Measurements from ENCODE around the gene PTPN7.
"Not testable (repeated sequence)": the region's sequence is repeated elsewhere in the genome, so short reads cannot be mapped to it uniquely, and the experiment has no call there.

Gene PTPN7

DNA sequence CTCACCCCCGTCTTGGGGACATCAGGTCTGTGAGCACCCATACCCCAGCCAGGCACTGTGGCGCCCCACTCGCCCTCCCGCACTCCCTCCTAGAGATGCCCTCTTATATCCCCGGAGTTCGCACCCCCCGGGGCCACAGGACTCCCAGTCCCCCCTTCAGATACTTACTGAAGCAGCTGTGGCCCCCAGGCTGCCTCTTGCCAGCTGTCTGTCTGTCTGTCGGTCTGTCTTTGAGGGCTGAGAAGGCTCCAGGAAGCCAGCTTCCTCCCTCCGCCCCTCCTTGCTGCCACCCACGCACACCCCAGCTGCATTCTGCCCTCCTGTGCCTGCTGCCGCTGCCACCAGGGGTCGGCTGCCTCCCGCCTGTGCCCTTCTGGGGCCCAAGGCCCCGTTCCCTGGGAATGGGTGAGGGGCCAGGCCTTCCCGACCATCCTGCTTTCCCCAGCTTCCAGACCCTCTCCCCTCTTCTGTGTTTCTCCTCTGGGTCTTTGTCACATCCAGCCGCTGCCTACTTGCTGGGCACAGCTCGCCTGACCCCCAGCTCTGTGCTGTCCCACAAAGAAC is at the start of gene PTPN7:
Gene PTPN7, minus strand, starts transcription at position 226 of the 564 bp plus-strand sequence. CDS start 1,200 bp downstream, outside the sequence.
- peak; percentile 64 to 78 for DNase-seq (ENCODE audit: low read depth in 2 of 2)

DNA sequence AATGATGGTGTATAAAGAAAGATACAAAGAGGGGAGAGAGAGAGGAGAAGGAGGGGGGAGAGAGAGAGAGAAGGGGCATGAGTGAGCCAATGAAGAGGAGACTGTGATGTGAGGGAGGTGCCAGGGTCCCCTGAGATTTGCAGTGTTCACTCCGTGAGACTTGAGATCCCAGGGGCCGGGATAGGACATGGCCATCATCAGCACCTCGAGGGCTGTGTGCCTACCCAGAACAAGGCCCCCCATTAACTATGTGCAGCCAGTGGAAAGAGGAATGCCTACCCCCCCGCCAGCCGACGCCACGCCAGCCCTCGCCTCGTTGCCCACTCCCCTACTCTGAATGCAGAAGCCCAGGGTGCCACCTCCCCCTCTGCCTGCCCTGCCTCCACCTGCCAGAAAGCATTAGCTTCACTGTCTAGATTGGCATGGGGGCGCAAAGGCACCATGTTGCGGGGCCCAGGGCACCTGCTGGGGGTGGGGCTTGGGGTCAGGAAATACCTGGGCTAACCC is 48.0 kb upstream of the PTPN7 start:
- no peak for DNase-seq (ENCODE audit: low read depth in 2 of 2)

DNA sequence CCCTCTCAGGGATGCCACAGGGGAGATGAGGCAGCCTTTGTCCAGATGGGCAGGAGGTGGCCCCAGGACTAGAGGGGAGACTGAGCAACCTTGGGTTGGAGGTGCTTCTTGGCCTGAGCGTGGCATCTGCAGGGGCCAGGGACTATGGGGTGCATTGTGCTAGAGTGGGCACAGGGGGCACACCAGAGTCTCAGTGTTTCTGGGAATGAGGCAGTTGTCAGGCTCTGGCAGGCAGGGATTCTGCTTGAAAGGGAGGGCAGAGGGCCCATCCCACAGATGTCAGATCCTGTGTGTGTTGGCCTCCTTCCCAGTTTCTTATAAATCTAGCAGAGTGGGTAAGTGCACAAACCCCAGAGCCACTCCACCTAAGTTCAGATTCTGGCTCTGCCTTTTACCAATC is 46.9 kb upstream of the PTPN7 start:
- no peak for DNase-seq (ENCODE audit: low read depth in 2 of 2)

DNA sequence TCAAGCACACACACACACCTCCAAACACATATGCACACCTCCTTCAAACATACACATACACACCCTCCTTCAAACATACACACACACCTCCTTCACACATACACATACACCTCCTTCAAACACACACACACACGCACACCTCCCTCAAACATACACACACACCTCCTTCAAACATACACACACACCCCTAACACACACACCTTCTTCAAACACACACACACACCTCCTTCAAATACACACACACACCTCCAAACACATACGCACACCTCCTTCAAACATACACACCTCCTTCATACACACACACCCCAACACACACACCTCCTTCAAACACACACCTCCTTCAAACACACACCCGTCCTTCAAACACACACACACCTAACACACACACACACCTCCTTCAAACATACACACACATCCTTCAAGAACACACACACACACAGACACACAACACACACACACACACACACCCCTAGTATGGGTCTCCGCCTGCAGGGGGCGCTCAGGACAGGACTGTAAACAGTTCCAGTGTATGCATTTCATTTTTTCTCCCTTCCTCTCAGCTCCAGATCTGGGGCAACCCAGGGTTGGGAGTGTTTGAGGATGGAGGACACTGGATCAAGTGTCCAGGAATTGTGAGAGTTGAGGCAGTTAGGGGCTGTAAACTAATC is 45.3 kb upstream of the PTPN7 start:
- no peak for DNase-seq (ENCODE audit: low read depth in 2 of 2)

DNA sequence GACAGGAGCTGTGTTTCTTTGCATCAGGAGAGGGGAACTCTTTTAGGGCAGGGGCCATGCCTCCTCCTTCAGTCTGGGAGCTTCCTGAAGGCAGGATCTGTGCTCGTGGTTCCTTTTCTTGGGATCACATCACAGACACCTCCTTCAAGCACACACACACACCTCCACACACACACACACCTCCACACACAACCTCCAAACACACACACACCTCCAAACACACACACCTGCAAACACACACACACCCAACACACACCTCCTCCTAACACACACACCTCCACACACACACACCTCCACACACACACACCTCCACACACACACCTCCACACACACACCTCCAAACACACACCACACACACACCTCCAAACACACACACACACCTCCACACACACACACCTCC is 43.7 kb upstream of the PTPN7 start:
- DNase-seq (ENCODE audit: low read depth in 2 of 2) = no peak

DNA sequence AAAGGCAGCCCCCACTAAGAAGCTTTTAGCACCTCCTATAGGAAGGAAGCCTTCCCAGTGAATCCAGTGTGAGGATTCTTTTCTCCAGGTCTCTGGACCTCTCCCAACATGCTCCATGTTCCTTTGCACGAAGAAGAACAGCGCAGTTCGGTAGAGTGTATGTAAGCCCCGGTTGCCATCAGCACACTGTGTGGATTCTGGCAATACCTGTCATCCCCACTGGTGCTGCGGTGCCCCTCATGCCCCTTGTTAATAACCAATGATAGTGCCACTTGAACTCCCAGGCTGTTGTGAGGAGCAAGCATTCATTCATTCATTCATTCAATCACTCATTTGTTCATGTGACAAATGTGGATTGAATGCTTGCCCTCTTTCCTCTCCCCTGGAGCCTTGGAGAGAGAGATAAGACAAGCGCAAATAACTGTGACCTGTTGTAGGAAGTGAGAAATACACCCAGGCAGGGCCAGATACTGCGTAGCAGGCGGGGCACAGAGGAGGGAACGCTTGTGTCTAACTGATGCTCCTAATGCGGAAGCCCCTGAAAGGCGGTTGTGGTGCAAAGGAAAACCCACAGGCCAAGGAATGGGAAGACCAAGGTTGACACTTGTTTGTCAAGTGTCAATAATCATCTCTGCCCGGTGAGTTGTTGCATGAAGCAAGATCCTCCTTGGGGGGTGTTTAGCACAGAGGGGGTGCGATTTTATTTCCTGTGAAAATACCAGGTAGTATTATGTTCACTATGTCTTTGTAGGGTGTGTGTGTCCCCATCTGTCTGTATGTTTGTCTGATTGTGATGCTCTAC is 43.0 kb upstream of the PTPN7 start:
- DNase-seq (ENCODE audit: low read depth in 2 of 2) = no peak

DNA sequence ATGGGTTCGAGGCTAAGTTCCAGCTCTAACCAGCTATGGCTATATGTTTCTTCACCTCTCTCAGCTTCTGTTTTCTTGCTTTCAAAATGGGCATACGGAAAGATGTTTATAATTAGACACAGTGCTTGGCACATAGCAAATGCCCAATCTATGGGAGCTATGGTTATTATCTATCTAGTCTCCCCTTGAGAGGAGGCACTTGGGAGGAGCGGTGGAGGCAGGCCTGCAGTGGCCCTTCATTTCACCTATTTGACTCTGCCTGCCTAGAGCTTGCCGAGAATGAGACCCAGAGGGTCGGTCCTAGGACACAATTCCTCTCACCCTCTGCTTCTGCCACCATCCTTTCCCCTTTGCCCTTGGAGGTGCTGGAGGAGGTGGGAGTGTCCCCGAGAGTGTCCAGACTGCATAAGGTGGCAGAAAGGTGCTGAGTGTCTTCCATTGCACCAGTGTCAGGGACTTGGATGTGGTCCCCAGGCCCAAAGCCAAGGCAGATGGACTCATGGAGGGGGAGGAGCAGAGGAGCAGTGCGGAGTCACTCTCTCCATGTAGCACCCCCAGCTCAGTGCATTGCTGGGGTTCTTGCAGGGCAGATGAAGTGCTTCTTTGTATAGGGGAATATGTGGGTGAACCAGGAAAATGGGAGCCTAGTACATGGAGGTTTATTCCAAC is 42.2 kb upstream of the PTPN7 start:
- no peak for DNase-seq (ENCODE audit: low read depth in 2 of 2)

DNA sequence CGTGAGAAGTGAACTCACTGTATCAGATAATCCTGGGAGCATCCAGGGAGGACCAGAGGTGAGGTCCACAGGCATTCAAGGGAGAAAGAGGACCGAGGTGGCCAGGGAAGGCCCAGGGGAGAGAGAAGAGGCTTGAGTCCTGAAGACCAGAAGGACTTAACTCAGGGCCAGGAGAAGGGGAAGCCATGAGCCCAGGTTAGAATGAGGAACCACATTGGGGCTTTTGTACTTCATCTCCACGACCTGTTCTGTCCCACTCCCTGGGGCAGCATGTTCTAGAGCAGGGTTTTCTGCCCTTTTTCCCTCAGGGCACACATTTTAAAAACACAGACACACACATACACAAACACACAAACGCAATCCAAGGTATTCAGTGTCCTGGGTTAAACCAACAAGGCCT is 41.6 kb upstream of the PTPN7 start:
- DNase-seq (ENCODE audit: low read depth in 2 of 2) = no peak

DNA sequence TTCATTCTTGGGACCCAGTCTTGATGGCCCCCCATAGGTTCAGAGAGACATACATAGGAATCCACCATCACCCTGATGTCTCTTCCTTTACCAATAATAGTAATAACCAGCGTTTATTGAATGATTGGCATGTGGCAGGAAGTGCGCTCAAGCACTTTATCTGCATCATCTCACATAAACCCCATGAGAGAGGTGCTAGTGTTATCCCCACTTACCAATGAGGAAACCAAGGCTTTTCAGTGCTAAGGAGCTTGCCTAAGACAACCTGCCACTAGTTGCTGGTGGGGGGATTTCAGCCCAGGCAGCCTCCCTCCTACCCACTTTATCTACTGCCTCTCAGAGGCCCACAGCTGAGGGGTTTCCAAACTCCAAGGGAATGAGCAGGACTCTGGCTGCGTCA is 40.9 kb upstream of the PTPN7 start:
- no peak for DNase-seq (ENCODE audit: low read depth in 2 of 2)

DNA sequence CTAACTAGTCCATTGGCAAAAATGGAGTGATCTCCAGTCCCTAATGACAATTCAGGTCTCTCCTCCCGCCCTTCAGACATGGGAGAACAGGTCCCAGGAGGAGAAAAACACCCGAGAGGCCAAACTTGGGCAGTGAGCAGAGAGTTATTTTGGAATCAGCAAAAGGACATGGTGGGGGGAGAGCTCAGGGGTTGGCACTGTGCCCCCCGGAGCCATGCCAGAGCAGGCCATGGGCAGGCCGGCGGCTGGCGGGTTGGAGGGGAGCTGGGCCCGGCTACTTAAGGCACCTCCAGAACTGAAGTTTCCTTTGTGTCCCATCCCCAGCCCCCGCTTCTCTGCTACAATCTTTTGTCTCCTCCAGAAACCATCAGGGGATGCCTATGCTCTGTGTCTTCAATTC is 40.3 kb upstream of the PTPN7 start:
- no peak for DNase-seq (ENCODE audit: low read depth in 2 of 2)

DNA sequence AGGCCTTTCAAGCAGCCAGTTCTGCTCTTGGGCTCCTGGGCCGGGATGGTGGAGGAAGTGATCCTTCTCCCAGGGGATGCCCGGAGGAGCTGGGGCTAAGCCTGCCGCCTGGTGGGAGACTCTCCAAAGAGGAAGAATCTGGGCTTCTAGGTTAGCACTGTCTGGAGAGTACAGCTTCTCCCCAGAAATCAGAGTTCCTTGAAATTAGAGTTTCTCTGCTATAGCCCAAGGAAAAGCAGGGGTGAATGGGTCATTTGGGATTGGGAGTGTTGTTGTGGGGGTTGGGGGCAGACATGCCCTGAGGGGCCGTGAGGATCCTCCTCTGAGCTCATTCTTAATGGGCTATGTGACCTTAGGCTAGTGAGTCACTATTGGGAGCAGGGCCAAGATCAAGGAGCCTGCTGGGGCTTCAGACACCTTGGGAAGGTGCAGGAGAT is 39.7 kb upstream of the PTPN7 start:
- no peak for DNase-seq (ENCODE audit: low read depth in 2 of 2)

DNA sequence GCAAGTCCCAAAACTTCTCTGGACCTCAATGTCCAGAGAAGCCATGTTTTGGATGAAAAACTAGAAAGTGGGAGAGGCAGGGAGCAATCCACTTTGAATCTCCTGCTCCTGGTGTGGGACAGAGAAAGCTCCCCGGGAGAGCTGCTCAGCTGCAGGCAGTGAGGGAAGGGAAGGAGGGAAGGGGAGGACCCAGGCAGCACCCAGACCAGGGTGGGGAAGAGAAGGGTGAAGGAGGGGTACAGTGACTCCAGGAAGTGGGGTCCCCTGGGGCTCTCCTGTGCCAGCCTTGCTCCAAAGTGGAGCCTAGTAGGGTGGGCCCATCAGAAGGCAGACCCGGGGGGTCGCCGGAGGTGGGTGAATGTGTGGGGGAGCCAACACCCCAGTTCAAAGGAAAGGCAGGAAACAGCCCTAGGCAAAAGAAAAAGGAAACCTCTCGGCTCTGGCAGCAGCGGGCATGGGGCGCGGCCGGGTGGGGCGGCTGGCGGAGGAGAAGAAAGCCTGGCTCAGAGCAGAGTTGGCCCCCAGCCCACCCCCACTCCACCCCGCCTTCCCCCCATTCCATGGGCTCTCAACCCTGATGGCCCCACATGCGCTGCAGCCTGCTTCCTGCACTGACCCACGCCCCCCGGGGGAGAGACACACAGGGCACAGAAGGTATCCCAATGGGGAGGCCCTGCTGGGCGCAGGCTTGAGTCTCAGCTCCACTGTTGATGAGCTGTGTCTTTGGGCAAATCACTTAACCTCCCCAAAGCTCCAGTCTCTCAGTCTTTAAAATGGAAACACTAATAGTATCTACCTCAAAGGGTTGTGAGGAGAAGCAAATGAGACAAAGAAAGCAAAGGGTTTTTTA is 38.9 kb upstream of the PTPN7 start:
- DNase-seq (ENCODE audit: low read depth in 2 of 2) = no peak

DNA sequence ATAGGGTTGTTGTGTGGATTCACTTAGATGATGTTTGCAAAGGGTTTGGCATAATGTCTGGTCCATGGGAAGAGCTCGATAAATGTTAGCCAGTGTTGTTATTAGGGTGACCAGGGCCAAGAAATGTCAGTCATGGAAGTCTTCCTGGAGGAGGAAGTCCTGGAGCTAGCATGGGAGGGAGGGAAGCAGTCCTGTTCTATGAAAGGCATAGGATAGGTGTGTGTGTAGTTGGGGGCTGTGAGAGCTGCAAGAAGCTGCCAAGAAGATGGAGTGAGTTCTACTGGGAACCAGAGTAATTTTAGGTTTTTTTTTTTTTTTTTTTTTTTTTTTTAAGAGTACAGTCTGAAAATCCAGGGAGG is 37.9 kb upstream of the PTPN7 start:
- DNase-seq (ENCODE audit: low read depth in 2 of 2) = no peak

DNA sequence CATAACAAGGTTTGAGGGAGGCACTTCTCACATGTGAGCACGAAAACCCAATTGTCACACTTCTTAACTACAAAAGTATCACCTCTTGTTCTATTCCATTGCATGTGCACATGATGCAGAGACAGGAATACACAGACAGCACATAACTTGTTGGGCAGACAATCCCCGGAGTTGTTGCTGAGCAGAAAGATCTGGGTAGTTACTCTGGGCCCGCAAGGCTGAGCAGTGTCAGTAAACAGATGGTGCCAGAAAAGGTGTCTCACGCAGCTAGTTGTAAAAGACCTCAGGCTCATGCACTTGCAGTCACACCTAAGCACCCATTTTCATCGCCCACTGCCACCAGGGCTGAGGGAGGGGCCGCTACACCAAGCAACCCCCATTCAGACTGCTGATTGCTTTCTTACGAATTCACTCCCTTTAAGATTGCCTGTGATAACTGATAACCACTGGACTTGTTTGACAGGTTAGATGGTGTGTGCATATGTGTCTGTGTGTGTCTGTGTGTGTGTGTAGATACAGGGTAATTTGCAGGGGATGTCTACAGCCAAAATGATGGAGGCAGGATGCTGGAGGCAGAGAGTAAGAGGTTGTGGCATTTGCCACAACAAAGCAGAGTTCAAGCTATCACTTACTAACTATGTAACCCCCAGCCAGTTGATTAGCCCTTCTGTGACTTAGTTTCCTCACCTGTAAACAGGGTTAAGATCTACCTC is 37.4 kb upstream of the PTPN7 start:
- peak; percentile 9 to 18 for DNase-seq (ENCODE audit: low read depth in 2 of 2)

DNA sequence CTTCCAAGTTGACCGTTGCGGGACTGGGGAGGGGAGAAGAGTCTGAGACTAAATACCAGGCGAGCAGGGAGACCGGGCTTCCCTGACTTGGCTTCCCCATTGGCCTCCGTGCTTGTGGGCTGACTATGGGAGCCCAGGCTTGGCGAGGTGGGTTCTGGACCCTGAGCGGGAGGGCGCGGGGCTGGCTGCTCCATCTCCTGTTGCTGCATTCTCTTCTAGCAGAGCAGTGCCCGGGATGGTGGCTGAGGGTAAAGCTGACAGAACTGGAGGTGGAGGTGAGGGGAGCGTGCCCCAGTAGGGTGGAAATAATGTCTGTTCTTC is 33.9 kb upstream of the PTPN7 start:
- DNase-seq (ENCODE audit: low read depth in 2 of 2) = no peak

DNA sequence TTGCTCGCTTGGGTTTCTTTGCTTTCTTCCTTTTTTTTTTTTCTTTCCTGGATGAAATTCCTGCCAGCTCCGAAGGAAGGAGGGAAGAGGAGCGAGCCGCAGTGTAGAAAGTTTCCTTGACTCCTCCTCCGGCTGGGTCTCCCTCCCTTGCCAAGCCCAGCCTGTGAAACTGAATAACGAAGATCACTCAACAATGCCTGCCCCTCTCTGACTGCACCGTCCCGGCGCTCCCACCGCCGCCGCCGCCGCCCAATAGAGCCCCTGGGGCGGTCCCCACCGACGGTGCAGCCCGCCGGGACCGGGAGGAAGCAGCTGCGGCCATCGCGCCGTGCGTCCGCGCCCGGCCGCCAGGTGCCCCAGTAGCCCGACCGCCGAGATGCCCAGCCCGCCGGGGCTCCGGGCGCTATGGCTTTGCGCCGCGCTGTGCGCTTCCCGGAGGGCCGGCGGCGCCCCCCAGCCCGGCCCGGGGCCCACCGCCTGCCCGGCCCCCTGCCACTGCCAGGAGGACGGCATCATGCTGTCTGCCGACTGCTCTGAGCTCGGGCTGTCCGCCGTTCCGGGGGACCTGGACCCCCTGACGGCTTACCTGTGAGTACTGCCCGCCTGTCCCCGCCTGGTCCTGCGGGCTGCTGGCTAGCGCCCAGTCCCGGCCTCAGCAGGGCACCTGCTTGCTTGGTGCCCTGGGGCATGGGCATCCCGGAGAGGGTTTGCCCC is 33.4 kb upstream of the PTPN7 start, which contains the start of gene LGR6:
Gene LGR6, plus strand, starts transcription at position 186 of the 714 bp plus-strand sequence. Its CDS starts 191 bp downstream, at position 377.
- no peak for DNase-seq (ENCODE audit: low read depth in 2 of 2)

DNA sequence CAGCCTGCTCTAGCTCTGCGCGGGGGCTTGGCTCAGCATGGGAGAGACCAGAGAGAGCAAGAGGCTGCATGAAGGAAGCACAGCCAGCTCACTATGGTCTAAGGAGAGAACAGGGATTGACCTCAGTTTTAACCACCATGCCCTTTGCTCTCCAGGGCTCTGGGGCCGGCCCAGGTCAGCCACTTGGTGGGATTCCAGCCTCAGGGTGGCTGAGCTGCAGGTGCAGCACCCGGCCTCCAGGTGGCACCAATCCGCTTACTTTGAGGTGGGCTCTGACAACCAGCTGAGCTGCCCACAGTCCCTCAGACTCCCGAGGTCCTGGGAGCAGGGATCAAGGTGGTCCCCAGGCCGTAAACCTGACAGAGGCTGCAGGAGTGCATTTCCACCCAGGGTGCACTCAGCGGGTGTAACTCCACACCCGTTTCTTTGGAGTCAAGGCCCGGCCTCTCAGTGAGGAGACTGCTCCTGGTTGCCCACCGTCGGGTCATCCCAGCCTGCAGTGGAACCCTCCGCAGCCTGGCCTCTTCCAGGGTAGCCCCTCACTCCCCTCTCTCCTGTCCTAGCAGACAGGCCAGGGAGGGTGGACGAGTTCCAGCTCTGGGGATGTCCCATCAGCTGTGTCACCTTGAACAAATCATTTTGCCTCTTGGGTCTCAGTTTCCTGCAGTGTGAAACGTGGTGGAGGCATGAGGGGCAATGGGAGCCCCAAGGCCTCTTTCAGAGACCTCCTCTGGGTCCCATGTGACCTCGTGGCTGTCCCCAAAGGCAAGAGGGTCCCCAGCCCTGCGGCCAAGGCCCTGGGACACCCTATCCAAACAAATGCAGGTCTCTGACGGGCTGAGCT is 32.6 kb upstream of the PTPN7 start:
- peak; percentile 30 to 31 for DNase-seq (ENCODE audit: low read depth in 2 of 2)

DNA sequence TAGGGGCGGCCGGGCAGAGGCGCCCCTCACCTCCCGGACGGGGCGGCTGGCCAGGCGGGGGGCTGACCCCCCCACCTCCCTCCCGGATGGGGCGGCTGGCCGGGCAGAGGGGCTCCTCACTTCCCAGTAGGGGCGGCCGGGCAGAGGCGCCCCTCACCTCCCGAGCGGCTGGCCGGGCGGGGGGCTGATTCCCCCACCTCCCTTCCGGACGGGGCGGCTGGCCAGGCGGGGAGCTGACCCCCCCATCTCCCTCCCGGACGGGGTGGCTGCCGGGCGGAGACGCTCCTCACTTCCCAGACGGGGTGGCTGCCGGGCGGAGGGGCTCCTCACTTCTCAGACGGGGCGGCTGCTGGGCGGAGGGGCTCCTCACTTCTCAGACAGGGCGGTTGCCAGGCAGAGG is 31.0 kb upstream of the PTPN7 start:
- DNase-seq (ENCODE audit: low read depth in 2 of 2) = not testable (repeated sequence)
